Muscle of arm (tissue), 12 donors: ENCODE measurements around the gene GJB3. TPM values are rescaled to one million over a fixed set of nuclear protein-coding genes. Genes with fewer than 3 reads are reported as not detected.

Experiments
- DNase-seq: peaks from one replicate; pipeline ENCODE4 v3.0.0-alpha.2; 2013
- polyA plus RNA-seq, 12 donors: library from polyadenylated mRNA; unstranded; fragments of 120-200 nt; gene quantifications; one replicate each; pipeline ENCODE4 v1.2.1, GENCODE V29; 2013; ENCODE audit not compliant: insufficient read length in 12 of 12

The GJB3 gene
- polyA plus RNA-seq, 12 donors = 0.14 to 7.6 (median 1.2) TPM; not detected in 7

DNA sequence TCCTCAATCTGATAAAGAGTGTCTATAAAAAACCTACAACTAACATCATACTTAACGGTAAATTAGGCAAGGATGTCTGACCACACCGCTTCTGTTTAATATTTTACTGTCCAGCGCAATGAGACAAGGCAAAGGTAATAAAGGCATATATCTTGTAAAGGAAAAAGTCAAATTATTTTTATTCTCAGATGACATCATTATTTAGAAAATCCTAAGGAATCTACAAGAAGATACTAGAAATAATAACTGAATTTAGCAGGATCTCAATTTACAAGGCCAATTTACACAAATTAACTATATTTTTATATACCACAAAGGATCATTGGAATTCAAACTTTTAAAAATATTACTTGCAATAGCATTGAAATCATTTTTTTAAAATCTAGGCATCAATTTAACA is 41.2 kb downstream of the GJB3 start:
- no peak for DNase-seq

DNA sequence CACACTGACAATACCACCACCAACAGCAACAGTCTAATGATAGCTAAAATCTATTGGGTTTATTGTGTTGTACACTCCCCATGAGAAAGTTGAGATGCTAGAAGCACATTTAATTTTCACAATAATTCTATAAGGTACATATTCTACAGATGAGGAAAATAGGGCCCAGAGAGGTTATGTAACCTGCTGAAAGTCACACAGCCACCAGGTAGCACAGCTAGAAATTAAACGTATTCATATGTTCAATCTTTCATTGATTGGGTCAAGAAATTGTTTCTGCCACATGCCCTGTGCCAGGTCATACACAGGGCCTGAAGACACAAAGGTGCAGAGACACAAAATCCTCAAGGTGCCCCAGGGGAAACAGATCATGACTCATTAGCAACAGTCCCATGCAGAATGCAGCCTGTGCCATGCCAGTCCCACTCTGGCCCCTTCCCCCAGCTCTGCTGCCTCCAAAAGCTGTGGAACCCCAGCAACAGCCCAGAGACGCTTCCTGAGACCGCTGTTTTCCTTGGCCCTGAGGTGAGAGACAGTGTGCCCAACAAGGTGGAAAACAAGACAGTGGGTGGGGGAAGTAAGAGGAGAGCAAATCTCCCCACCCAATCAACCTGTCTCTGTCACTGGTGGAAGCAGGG is 43.9 kb downstream of the GJB3 start:
- no peak for DNase-seq

DNA sequence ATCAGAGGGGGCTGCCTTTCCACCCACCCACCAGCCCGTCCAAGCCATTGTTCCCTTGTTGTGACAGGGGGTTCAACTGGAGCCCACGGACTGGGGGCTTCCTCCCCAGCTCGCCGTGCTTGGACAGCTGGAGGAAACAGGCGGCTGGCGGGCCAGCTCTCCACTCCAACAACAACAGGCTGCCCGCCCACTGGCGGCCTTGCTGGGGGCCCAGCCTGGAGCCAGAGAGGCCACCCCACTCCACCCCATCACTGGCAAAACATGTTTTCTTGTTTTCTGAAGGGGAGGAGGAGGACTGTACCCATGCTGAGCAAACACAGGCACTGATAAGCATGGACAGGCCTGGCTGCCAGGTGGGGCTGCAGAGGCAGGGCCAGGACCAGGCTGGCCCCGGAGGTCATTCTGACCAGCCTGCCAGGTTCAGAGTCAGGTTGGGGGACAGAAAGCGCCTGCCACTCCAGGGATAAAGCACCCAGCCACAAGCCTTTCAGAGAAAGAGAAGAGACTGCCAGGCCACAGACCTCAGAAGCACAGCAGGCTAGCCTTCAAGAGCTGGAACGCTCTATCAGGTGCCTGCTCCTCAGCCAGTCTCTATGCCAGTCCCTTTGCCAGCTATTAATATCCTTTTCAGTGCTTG is 44.6 kb downstream of the GJB3 start:
- DNase-seq = no peak

DNA sequence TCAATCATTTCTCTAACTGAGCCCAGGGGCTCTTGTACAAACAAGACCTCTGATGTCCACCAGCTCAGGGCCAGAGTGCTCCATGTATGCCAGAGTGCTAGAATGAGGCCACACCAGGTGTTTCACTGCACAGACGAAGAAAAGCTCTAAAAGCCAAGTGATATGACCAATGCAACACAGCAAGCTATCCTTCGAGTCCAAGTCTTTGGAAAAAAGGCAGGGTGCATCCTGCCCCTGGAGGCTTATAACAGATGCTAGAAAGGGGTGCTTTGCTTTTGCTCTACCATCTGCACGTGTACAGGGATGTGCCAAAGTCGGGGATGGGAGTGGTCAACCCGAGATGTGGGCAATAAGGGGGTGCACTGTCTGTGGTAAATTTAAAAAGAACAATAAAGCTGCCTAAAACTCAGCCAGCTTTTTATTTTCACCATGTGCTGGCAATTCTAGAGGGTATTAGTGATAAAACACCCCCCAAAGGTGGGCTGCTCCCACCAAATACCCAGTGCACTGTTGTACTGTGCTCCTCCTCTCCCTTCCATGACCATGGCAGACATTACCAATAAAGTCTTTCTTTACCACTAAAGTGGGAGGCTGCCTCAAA is 46.4 kb downstream of the GJB3 start:
- no peak for DNase-seq

DNA sequence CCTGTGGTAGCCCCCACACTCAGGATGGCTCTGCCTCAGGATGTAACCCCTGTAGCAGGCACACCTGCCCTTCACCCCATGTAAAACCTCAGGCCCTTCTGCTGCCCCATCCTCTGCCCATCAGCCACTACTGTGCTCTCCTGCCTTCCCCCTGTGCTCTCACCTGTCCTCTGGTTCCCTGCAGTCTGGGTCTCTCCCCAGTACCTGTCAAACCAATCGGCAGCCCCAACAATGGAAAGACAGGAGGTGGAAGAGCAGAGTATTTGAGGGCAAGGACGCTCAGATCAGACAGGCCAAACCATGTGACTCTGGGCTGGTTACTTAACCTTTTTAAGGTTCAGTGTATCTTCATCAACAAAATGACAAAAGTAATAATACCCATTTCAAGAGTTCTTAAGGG is 47.6 kb downstream of the GJB3 start:
- DNase-seq = no peak

DNA sequence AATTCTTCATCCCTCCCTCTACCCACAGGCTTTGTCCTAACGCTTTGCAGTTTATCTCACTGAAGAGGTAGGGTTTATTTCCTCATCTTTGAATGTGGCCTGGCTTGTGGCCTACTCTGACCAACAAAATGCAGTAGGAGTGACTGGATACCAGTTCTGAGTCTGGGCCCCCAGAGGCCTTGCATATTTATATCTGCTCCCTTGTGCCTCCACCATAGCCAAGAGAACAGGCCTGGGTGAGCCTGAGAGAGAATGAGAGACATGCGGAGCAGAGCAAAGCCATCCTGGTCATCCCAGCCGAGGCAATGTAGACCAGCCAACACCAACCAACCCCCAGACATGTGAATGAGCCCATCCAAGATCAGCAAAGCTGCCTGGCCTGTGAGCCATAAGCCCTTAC is 48.2 kb downstream of the GJB3 start:
- no peak for DNase-seq

DNA sequence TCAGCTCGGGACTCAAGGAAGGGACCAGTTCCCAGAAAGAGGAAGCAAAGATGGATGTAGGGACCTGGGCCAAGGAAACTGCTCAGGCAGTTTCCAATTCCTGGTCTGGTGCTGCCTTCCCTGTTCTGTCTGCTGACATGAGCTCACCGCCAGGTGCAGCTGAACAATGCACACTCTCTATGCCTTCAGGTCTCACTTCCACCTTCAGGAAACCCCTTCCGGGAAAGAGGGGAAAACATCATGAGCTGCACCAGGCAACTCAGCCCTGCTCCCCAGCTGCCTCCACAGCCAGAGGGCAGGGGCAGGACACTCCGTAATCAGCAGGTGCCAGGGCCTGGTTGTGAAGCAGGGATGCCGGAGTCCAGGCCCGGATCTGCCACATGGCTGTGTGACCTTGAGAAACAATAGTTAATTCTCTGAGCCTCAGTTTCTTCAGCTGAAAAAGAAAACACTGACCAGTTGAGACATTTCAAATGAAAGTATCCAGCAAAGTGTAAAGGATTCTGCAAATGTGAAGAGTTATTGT is 50.8 kb downstream of the GJB3 start:
- DNase-seq = no peak

DNA sequence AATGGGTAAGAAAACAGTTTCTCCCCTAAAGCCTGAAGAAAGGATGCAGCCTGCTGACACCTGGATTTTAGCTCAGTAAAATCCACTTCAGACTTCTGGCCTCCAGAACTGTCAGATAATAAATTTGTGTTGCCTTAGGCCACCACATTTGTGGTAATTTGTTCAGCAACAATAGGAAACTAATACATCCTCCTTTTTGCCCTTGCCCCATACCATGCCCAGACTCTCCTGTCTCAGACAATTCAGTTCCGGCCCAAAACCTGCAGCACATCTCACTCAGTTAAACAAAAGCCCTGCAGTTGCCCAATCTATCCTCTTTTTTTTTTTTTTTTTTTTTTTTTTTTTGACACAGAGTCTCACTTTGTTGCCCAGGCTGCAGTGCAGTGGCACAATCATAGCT is 52.7 kb downstream of the GJB3 start:
- no peak for DNase-seq

Other genes starting within 250 kb of the GJB3 start
- 10 to 100 TPM in 1 of 12 donors, 1 to 10 TPM in 2, under 1 TPM in 5, not detected in 4; 0.18 to 10.8 (median 0.38) TPM for gene GJB5, start 26.2 kb upstream of the GJB3 start, polyA plus RNA-seq
- under 1 TPM in 5 of 12 donors, not detected in 7; 0.05 to 0.77 (median 0.19) TPM for gene GJB4, start 21.5 kb upstream of the GJB3 start, polyA plus RNA-seq
- gene GJA4, start 11.8 kb downstream of the GJB3 start, polyA plus RNA-seq = 10 to 100 TPM in 11 of 12 donors, not detected in 1; 27.2 to 58.0 (median 32.5) TPM
- 10 to 100 TPM in 11 of 12 donors, not detected in 1; 17.9 to 66.6 (median 23.5) TPM for gene SMIM12, start 78.5 kb downstream of the GJB3 start, polyA plus RNA-seq
- gene DLGAP3, start 148.4 kb downstream of the GJB3 start, polyA plus RNA-seq = 1 to 10 TPM in 1 of 12 donors, under 1 TPM in 9, not detected in 2; 0.07 to 3.4 (median 0.22) TPM
- 10 to 100 TPM in 11 of 12 donors, not detected in 1; 14.8 to 26.5 (median 20.2) TPM for gene TMEM35B, start 204.1 kb downstream of the GJB3 start, polyA plus RNA-seq